Ureter (tissue), 1 donor: ENCODE measurements around the gene OSBPL10. TPM values are rescaled to one million over a fixed set of nuclear protein-coding genes. Genes with fewer than 3 reads are reported as not detected.

Experiments used
- DNase-seq: peaks from one replicate; pipeline ENCODE4 v3.0.0-alpha.2; 2020; ENCODE audit warnings: low spot score
- total RNA-seq: library from RNA; stranded (reverse); gene quantifications from one replicate; pipeline ENCODE4 v1.2.4, GENCODE V29; 2023
- donor health status: DM: yes; HTN: yes; CAD: no.

The OSBPL10 gene
- total RNA-seq, 1 donor from 2014 or later, result 36.3 TPM

DNA sequence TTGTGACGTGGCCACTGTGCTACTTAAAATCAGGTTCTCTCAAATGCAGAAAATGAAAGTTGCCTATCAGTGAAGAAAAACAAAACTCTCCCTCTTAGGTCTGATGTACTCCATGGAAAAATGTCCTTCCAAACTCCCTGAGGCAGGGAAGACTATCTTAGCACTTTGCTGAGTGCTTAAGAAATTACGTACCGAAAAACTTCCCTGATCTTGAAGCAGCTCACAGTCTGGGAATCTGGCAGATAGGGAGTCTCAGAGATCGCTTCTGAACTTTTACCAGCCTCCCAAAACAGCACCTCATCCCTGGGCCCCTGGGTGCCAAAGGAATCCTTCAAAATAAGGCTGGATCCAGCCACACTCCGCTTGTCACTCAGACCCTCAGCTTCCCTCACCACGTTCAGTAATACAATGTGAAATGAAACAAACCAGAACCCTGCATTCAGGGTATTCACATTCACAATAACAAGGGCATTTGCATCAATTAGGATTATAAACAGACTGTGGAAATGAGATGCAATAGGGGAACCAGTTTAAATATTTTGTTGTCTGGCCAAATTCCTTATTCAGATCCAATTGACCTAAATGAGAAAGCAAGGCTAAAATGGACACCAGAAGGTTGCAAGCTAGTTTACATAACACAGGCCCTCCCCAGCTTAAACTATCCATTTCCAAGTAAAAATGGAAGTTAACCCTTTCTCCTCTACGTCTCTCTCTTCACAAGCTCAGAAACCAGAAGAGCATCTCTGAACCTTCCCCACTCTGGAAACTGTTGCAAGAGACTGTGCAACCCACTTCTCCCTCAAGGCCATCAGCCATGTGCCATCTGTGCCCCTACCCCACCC, 20.9 kb downstream of the OSBPL10 start:
- no peak for DNase-seq

DNA sequence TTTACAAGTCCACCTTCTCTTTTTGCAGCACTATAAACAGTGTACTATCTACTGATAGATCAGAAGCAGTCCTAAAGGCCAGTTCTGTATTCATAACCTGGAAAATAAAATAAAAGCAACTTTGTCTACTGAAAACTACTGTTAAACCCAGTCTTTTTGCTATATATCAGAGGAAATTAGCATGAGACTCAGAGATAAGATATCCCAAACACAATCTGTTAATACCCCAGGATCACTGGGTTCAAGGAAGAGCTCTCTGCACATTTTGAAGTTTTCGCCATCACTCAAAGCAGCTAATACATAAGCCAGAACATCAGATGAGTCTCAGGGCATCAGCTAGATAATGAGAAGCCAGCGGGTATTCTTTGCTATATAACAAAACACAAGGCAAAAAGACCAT, 21.8 kb downstream of the OSBPL10 start:
- no peak for DNase-seq

DNA sequence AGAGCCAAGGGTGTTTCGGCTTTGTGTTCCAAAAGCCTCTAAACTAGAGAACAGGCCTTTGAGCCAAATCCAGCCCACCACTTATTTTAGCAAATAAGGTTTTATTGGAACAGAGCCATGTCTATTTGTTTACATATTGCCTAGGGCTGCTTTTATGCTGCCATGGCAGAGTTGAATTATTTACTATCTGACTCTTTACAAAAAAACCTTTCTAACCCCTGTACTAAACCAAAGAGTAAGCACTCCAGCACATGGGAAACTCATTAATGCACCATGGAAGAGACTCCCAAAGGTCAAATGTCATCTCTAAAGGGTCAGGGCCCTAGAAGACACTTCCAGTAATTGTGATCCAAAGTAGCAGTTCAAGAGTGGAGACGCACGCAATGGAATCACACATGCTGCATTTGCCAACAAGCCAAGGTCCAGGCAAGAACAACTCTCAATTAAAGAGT, 22.3 kb downstream of the OSBPL10 start:
- DNase-seq, result no peak

DNA sequence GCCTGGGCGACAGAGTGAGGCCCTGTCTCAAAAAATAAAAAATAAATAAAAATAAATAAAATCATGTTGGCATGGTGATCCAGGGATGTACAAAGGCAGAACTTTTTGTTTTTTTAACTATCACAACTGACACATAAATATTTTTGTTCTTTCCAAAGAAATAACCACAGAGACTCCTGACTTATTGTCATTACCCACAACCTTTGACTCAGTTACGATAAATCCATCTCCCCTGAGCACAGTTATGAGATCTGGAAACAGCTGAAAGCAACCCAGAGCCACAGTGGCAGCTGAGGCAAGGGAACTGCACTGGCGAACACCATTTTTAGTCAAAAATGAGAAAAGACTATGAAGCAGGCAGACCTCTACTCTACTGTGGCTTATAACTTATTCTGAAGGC, 24.0 kb downstream of the OSBPL10 start:
- DNase-seq, result no peak

DNA sequence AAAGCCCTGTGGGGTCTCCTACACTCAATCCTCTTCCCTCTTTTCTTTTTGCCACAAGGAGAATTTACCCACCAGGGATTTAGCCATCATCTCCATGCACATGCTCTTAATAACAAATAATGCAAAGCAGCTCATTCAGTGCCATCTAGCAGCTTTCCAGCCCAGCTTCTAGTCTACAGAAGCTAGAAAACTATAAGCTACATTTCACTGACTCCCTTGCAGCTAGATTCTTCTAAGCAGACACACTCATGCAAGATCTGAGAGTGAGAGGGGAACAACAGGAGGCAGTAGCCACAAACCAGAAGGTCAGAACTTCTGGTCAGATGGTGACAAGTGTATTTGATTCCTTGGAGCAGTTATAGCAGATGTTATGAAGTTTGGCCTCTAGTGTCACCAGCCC, 25.5 kb downstream of the OSBPL10 start:
- DNase-seq, result no peak

DNA sequence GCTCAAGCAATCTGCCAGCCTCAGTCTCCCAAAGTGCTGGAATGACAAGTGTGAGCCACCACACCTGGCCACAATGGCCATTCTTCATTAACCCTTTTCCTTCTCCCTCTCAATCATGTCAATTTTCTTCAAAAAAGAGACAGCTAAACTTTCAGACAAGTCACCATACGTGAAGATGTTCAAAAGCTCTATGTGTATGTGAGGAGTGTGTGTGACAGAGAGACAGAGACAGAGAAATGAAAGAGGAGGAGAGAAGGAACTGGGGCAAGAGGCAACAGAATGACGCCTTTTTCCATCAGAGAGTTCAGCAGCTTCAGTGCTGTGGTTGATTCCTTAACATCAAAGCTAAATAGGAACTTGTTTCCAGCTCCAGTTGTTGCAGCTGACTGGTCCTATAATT, 27.4 kb downstream of the OSBPL10 start:
- DNase-seq, result no peak

DNA sequence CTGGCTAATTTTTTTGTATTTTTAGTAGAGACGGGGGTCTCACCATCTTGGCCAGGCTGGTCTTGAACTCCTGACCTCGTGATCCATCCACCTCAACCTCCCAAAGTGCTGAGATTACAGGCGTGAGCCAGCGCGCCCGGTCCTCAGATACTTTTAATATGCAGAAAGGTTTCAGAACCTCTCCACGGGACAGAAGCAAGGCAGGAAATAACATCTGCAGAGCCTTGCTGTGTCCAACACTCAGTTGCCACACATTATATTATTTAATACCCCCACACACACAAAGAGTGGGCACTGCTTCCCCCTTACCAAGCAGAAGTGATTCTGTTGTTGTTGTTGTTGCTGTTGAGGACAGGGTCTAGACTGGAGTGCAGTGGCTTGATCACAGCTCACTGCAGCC, 28.0 kb downstream of the OSBPL10 start:
- no peak for DNase-seq

DNA sequence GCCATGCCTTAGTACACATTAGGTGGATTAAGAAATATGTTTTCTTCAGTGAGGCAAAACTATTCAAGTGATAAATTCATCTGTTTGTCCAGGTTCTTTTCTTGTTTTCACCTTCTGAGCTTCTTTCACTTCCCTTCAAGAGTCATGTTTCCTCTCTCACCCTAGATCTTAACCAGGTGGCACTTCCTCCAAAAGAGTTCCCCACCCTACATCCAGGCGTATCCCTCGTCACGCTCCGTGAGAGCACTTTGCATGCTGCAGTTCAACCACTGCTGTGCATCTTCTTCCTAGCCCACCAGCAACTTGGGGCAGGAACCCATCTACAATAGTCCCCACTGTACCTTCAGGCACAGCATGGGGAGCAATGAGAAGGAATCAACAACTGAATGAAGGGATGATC, 28.9 kb downstream of the OSBPL10 start:
- no peak for DNase-seq

DNA sequence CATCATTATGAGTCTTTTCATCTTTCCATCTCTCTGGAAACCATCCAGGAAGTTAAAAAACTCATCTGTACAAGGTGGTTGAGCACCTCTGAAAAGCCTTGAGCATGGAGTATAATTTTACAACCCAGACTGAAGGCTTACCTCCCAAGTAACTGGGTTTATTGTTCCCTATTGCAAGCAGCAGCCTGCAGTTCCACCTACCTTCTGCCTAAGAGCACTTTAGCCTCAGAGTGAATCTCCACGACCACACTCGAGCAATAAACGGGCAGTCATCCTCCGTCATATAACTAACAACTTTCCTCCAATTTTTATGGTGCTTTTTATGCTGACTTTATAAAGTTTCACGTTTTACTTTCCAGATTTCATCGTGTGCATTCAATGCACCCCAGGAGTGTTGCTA, 32.8 kb downstream of the OSBPL10 start:
- DNase-seq, result no peak

DNA sequence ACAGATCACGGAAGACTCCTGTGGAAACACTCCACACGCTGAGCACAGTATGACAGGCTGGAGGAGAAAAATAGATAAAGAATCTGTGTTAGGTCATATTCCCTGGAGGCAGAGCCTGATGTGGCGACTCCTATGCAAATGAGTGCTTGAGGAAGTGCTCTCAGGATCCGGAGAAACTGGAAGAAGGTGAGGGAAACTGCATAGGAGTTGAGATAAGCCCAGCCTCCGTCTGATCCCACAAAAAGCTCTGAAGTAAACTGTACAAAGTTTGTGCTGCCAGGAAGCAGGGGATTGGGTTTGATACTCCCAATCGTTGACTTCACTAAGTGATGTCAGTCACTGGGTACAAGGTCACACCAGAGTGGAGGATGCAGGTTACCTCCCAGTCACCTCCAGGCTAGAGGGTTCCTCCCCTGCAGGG, 33.4 kb downstream of the OSBPL10 start:
- no peak for DNase-seq

DNA sequence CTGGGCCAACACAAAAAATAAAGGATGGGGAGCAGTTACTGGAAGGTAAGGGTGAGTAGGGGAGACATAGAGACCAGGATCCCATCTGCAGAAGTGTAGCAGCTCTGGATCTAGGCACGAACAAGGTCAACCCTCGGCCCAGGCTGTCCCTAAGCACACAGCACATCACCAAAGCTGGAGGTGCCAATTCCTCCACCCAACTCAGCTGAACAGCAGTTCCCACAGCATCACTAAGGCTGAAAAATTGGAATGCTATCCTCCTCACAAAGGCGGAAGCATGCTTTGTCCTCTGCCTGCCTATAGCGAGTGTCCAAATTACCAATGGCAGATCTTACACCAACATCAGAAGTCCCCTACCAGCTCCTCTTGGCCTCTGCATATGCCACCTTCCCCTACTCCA, 33.9 kb downstream of the OSBPL10 start:
- DNase-seq, result no peak

DNA sequence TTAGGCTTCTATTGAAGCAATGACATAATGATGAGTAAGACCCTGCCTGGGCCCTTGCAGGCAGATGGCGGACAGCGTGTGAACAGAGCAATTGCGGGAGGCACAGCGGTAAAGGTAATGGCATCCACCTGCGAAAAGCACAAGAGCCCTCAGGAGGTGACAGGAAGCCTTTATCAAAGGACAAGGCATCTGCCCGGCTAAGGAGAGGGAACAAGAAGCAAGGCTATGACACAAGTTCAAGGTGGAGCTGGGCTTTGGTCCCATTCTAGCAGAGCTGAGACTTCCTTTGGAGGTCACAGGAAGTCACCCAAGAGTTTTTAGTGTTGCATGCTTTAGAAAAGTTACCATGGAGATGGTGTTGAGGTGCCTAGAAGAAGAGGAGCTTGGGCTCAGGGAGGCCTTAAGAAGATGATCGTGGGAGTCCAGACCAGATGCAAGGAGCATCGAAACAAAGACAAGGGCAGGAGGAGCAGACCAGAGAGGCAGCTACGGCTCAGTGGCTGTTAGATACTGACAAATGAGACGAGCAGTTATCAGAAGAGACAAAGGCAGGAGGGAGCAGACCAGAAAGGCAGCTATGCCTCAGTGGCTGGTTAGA, 34.5 kb downstream of the OSBPL10 start:
- no peak for DNase-seq

DNA sequence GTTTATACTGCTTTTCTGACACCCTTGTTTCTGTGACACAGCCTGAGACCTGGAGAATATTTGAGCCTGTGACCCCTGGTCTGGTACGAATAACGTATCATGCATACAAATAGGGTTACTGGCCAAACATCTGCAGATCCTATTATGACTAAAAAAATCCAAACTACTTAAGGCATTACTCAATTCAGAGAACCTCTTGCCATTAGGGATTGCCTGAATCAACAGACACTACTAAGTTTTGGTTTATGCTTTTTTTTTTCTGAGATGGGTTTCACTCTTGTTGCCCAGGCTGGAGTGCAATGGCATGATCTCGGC, 35.4 kb downstream of the OSBPL10 start:
- no peak for DNase-seq

DNA sequence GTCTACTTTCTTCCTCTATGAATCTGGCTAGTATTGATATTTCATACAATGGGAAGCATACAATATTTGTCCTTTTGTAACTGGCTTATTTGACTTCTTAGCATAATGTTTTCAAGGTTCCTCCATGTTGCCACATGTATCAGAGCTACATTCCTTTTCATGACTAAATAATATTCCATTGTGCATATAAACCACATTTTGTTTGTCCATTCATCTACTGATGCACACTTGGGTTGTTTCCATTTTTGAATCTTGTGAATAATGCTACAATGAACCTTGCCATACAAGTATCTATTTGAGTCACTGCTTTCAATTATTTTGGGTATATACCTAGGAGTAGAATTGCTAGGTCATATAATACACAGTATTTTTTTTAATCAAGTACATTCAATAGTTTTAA, 38.0 kb downstream of the OSBPL10 start:
- no peak for DNase-seq

DNA sequence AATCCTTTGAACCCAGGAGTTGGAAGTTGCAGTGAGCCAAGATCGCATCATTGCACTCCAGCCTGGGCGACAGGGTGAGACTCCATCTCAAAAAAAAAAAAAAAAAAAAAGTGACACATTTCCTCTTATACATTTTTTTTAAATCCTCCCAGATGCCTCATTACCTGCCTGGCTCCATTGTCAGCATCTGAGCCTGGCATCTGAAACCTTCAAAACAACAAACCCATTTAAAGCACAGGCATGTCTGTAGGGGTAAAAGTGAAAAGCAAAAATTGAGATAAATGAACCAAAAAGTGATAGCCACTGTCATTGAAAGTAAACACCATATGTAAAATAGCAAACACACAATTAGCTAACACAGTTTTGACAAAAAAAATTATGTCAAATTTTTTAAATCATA, 38.6 kb downstream of the OSBPL10 start:
- no peak for DNase-seq

DNA sequence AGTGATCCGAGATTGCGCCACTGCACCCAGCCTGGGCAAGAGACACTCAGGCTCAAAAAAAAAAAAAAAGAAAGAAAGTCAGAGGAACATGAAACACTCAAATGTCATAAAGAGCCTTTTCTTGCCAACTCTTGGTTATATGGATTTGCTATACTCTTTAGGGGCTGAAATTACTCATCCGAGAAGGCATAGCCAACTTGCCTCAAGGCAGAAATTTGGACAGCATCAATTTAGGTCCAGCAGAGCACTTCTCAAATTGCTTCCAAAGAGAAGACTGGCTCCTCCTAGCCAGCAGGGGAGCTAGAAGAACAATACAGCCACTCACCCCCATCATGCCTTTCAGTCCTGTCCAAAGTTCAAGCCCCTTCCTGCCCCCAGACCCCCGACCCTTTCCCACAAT, 43.8 kb downstream of the OSBPL10 start:
- DNase-seq, result no peak

DNA sequence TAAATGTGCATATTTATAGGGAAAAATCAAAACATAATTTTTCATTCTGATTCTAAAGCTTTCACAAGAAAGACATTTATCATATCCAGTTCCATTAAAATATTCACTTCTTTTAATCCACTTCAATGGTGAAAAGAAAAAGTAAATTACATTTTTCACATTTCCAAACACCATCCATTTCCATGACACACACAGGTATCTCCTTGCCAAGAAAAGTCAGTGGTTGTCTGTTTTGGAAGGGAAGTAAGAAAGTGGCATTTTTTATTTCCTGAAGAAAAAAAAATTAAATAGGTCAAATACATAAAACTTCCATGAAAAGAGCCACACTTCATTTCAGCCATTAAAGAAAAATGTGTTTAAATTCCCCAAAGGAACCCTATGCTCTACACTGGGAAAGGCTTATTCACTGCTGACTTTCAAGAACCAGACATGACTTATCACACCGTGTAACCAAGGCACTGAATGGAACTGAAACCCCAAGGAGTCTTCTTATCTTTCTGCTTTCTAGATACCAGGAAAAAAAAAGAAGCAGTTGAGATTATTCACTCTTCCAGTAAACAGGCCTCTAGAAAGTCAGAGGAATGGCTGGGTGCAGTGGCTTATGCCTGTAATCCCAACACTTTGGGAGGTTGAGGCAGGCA, 44.5 kb downstream of the OSBPL10 start:
- no peak for DNase-seq

DNA sequence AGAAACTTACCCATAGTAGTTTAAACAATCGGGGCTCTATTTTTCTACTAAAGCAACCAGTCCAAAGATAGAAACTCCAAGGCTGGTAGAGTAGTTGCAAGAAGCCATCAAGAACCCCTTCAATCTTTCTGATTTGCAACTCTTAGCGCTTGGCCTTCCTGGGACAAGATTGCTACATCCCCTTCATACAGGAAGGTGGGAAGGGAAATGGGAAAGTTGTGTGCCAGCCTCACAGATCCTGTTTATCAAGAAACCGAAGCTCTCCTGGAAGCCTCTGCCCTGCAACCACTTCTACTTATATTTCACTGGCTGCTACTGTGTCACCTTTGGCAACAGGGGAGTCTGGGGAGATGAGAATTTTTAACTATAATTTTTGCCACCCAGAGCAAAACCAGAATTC, 46.2 kb downstream of the OSBPL10 start:
- DNase-seq, result no peak

DNA sequence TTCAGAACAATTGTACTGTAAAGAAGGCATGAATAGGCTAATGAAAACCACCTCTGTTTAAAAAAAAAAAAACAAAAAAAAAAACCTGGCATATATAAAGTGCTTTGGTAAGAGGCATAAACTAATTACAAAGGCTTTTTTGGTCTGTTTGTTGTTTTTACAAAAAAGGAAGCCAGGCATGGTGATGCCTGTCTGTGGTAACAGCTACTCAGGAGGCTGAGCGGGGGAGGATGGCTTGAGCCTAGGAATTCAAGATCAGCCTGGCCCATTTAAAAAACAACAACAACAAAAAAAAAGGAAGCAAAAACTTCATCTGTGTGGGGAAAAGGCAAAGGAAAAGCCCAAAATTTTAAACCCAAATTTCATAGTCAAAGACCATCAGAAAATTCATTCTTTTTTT, 47.0 kb downstream of the OSBPL10 start:
- no peak for DNase-seq

DNA sequence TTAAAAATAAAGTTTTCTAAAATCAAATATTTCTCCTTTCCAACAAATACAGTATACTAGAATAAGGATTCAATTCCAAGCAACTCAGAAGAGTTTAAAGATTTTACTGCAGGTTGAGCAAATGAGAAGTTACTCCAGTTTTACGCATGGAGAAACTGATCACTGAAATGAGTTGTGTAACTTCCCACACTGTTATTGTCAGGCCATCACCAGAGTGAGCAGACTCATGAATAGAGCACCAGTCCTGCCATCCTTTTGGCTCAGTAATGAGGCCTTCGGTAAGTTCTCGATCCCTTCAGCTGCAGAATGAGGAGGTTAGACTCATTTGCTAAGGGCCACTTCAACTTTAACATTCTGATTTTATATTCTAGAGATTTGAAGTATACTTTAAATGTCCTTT, 48.1 kb downstream of the OSBPL10 start:
- DNase-seq, result no peak

DNA sequence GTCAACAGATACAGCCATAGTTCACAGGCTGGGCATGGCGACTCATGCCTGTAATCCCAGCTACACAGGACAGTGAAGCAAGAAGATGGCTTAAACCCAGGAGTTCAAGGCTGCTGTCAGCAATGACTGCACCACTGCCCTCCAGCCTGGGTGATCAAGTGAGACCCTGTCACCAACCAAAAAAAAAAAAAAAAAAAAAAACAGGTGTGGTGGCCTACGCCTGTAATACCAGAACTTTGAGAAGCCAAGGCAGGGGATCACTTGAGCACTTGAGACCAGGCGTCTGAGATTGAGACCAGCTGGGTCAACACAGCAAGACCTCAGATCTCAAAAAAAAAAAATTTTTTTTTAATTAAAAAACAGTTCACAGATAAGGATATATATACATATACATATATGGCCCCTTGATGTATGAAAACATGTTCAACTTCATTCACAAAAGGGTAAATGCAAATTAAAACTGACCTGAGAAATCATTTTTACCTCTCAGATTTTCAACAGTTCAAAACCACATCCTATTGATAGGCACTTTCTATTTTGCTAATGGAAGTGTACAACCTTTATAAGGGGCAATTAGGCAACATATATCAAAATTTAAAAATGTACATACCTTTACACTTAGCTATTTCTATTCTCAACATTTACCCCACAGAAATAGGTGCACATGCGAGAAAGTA, 51.1 kb downstream of the OSBPL10 start:
- no peak for DNase-seq

DNA sequence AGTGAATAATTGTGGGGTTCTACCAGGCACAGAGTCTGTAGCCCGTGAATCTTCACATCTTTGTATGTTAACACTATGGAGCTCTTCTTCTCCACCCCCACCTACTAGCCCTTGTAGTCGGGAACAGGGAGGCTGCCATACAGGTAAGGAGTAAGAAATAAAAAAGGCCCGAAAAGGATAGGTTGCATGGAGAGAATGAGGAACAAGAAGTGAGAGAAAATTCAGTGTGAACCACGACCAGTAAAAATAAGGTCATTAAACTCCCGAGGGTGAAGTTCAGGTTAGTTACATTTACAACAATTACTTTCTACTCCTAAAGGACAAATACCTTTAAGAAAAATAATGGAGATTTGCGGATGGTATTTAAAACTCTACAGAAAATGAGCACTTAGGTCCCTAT, 53.3 kb downstream of the OSBPL10 start:
- no peak for DNase-seq

DNA sequence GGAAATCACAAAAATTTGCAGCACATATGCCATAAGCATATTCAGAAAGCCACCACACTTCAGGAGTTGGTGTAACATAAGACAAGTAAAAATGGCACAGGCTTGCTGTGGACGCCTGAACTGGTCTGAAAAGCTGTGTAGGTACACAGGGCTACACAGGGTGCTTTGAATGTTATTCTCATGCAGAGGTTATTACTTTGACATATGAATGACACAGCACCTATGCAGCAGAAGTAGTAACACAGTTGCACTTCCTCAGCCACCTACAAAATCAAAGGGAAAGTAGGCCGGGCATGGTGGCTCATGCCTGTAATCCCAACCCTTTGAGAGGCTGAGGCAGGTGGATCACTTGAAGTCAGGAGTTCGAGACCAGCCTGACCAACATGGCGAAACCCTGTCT, 54.5 kb downstream of the OSBPL10 start:
- no peak for DNase-seq
